ENCODE data around the gene GSG1L2. TPM values are rescaled to one million over a fixed set of nuclear protein-coding genes. Genes with fewer than 3 reads are reported as not detected.

The GSG1L2 gene
- total and polyA plus RNA-seq, 2 donors (not counting 3 experiments of a cell fraction or from before 2014, with no cell fraction given), result not detected

- H3K9ac ChIP-seq (replicated peaks; ENCODE audit: extremely low read depth, insufficient read depth, low read length), result no peak overlapping the region
- H3K36me3 ChIP-seq (ENCODE audit: control insufficient read depth in 2 of 2, extremely low read depth in 1 of 2, insufficient read depth in 2 of 2, low read length in 2 of 2), result no peaks in the 10 kb centered on the region
- no peak overlapping the region for H3K4me2 ChIP-seq (ENCODE audit: insufficient read depth, low read length)
- intact Hi-C loops (cut with micrococcal nuclease), result no loop called here
- H3K4me1 ChIP-seq (ENCODE audit: control insufficient read depth, extremely low read depth, insufficient read depth, low read length), result no peaks in the 10 kb centered on the region
- dilution Hi-C loops (cut with MboI; ENCODE audit: extremely low pct_ligation_motif_present, low sequenced_read_pairs), result no loop called here
- BruUV-seq (replicated peaks), result no TSS peak
- peaks cover 2% of the 10 kb centered on the region for H3K9me3 ChIP-seq (replicated peaks; ENCODE audit: control insufficient read depth, insufficient read depth, low read length)
- H3K4me3 ChIP-seq (replicated peaks in 1 of 3; ENCODE audit: insufficient read depth in 1 of 3, low read depth in 1 of 3, low read length in 3 of 3), result no peak overlapping the region
- H4K20me1 ChIP-seq (replicated peaks; ENCODE audit: control insufficient read depth, extremely low read depth, insufficient read depth, low read length), result no peaks in the 10 kb centered on the region
- H3K27me3 ChIP-seq (ENCODE audit: control insufficient read depth in 2 of 2, insufficient read depth in 2 of 2, low read length in 2 of 2), result no peaks in the 10 kb centered on the region
- H3K27ac ChIP-seq (ENCODE audit: insufficient read depth, low read depth, low read length), result no peak overlapping the region
- no peak overlapping the region for H2AFZ ChIP-seq (ENCODE audit: low read depth, low read length)
- H3K9me1 ChIP-seq (replicated peaks; ENCODE audit: control insufficient read depth, extremely low read depth, insufficient read depth, low read length), result no peaks in the 10 kb centered on the region
- no peaks in the 10 kb centered on the region for H3K79me2 ChIP-seq (ENCODE audit: control insufficient read depth, insufficient read depth, low read length)
- ChIA-PET POLR2A (no interaction called here), CTCF (no interaction called here)
- FAIRE-seq, result no peak
- TF ChIP-seq FOS (IDR thresholded peaks at IDR 0.05; ENCODE audit: borderline replicate concordance, insufficient read depth, low read length) (no peak), CTCF (IDR thresholded peaks at IDR 0.05; ENCODE audit: extremely low read depth in 1 of 2, insufficient read depth in 1 of 2, low read depth in 1 of 2, low read length in 2 of 2) (no peak), MAX (IDR thresholded peaks at IDR 0.05; ENCODE audit: insufficient read depth, insufficient read length) (no peak), MYC (IDR thresholded peaks at IDR 0.05; ENCODE audit: low read depth, low read length) (no peak), POLR2A (IDR thresholded peaks at IDR 0.05; ENCODE audit: low read depth, low read length) (no peak)
- no peak for DNase-seq (ENCODE audit: low read depth, low spot score)
These were observed 41.1 kb upstream of the GSG1L2 start for GRCh38 chr17:9862949-9863348.

GRCh38 chr17:9862220-9862619 is 40.3 kb upstream of the GSG1L2 start:
- no peak overlapping the region for H2AFZ ChIP-seq (ENCODE audit: low read depth, low read length)
- H3K9me3 ChIP-seq (replicated peaks; ENCODE audit: control insufficient read depth, insufficient read depth, low read length), result peaks cover 2% of the 10 kb centered on the region
- H3K9ac ChIP-seq (replicated peaks; ENCODE audit: extremely low read depth, insufficient read depth, low read length), result no peak overlapping the region
- TF ChIP-seq MAX (IDR thresholded peaks at IDR 0.05; ENCODE audit: insufficient read depth, insufficient read length) (no peak), MYC (IDR thresholded peaks at IDR 0.05; ENCODE audit: low read depth, low read length) (no peak), POLR2AphosphoS5 (IDR thresholded peaks at IDR 0.05; ENCODE audit: insufficient read depth, low read depth, low read length) (no peak), JUN (IDR thresholded peaks at IDR 0.05; ENCODE audit: borderline replicate concordance, insufficient read depth, insufficient read length, low read depth) (no peak)
- FAIRE-seq, result no peak
- no peak overlapping the region for H3K4me3 ChIP-seq (replicated peaks in 1 of 3; ENCODE audit: insufficient read depth in 1 of 3, low read depth in 1 of 3, low read length in 3 of 3)
- no peak overlapping the region for H3K4me2 ChIP-seq (ENCODE audit: insufficient read depth, low read length)
- ChIA-PET CTCF (no interaction called here), POLR2A (no interaction called here)
- no peaks in the 10 kb centered on the region for H3K79me2 ChIP-seq (ENCODE audit: control insufficient read depth, insufficient read depth, low read length)
- intact Hi-C loops (cut with micrococcal nuclease), result no loop called here
- no peaks in the 10 kb centered on the region for H4K20me1 ChIP-seq (replicated peaks; ENCODE audit: control insufficient read depth, extremely low read depth, insufficient read depth, low read length)
- no peaks in the 10 kb centered on the region for H3K9me1 ChIP-seq (replicated peaks; ENCODE audit: control insufficient read depth, extremely low read depth, insufficient read depth, low read length)
- no peaks in the 10 kb centered on the region for H3K4me1 ChIP-seq (ENCODE audit: control insufficient read depth, extremely low read depth, insufficient read depth, low read length)
- dilution Hi-C loops (cut with MboI; ENCODE audit: extremely low pct_ligation_motif_present, low sequenced_read_pairs), result no loop called here
- no TSS peak for BruUV-seq (replicated peaks)
- H3K36me3 ChIP-seq (ENCODE audit: control insufficient read depth in 2 of 2, extremely low read depth in 1 of 2, insufficient read depth in 2 of 2, low read length in 2 of 2), result no peaks in the 10 kb centered on the region
- H3K27ac ChIP-seq (ENCODE audit: insufficient read depth, low read depth, low read length), result no peak overlapping the region
- no peak for DNase-seq (ENCODE audit: low read depth, low spot score)
- H3K27me3 ChIP-seq (ENCODE audit: control insufficient read depth in 2 of 2, insufficient read depth in 2 of 2, low read length in 2 of 2), result no peaks in the 10 kb centered on the region
